ENCODE data around the gene MYL10. TPM values are rescaled to one million over a fixed set of nuclear protein-coding genes. Genes with fewer than 3 reads are reported as not detected.

Gene MYL10
- total RNA-seq, 1 experiment from 2014 or later = not detected

- RAD21 ChIA-PET (ENCODE audit: low non-redundant PET in 1 of 2, low total read pairs in 2 of 2, uncharacterized antibody in 2 of 2, unreplicated experiment in 2 of 2) = no interaction called here
- no peak overlapping the region for H3K4me2 ChIP-seq (ENCODE audit: low read length)
- POLR2A ChIA-PET = no interaction called here
- H3K9me2 ChIP-seq (ENCODE audit: insufficient read depth) = no peaks in the 10 kb centered on the region
- H3K27me3 ChIP-seq (ENCODE audit: insufficient read depth, low read length) = no peaks in the 10 kb centered on the region
- H3K4me1 ChIP-seq (ENCODE audit: control insufficient read depth in 1 of 2, insufficient read depth in 2 of 2, low read length in 2 of 2) = peaks cover 0 to 8% of the 10 kb centered on the region in 2 experiments; a peak in 2 of 4 replicates
- H3K4me3 ChIP-seq (replicated peaks in 1 of 2; ENCODE audit: low read depth in 1 of 2, low read length in 2 of 2) = no peak overlapping the region
- H3K9me3 ChIP-seq (ENCODE audit: control insufficient read depth in 1 of 2, insufficient read depth in 1 of 2, low read depth in 1 of 2, low read length in 2 of 2) = no peaks in the 10 kb centered on the region
- no TSS peak for BruUV-seq (replicated peaks)
- no peak overlapping the region for H2AFZ ChIP-seq (ENCODE audit: low read depth, low read length, poor library complexity, severe bottlenecking)
- H3K9ac ChIP-seq (ENCODE audit: low read length) = no peak overlapping the region
- DNase-seq (ENCODE audit: low read depth, low spot score) (no peak), ATAC-seq (no peak)
- H4K20me1 ChIP-seq (ENCODE audit: insufficient read depth) = no peaks in the 10 kb centered on the region
- intact Hi-C loops (cut with micrococcal nuclease) = no loop called here
- H3K36me3 ChIP-seq (ENCODE audit: control insufficient read depth in 1 of 2, insufficient read depth in 2 of 2, low read length in 2 of 2) = no peaks in the 10 kb centered on the region
- no peak for TF ChIP-seq TCF7L2 (IDR thresholded peaks at IDR 0.05; ENCODE audit: borderline replicate concordance, extremely low read depth, insufficient read depth, insufficient read length)
- no peak for TF ChIP-seq MAX (IDR thresholded peaks at IDR 0.05)
- TF ChIP-seq SP1 (IDR thresholded peaks at IDR 0.05; ENCODE audit: low read depth) = no peak
- no peak for TF ChIP-seq SRF (IDR thresholded peaks at IDR 0.05; ENCODE audit: low read depth)
- TF ChIP-seq ZBTB33 (IDR thresholded peaks at IDR 0.05; ENCODE audit: extremely low read depth, insufficient replicate concordance, low read length) = no peak
- no peak for TF ChIP-seq EZH2phosphoT487 (IDR thresholded peaks at IDR 0.05; ENCODE audit: borderline replicate concordance)
- no peak for TF ChIP-seq RAD21 (IDR thresholded peaks at IDR 0.05; ENCODE audit: low read depth)
- no peak for TF ChIP-seq EGR1 (IDR thresholded peaks at IDR 0.05; ENCODE audit: low read depth)
- TF ChIP-seq ZFX (IDR thresholded peaks at IDR 0.05) = no peak
- no peak for TF ChIP-seq POLR2AphosphoS5 (IDR thresholded peaks at IDR 0.05; ENCODE audit: low read depth, low read length)
- no peak for TF ChIP-seq EZH2 (IDR thresholded peaks at IDR 0.05)
- no peak for TF ChIP-seq POLR2A (IDR thresholded peaks at IDR 0.05; ENCODE audit: borderline replicate concordance, extremely low read depth, insufficient read depth, insufficient read length)
- no peak for TF ChIP-seq ZNF274 (IDR thresholded peaks at IDR 0.05; ENCODE audit: low read depth, low read length)
- TF ChIP-seq ATF3 (IDR thresholded peaks at IDR 0.05) = no peak
- TF ChIP-seq FOSL1 (IDR thresholded peaks at IDR 0.05; ENCODE audit: low read depth) = no peak
- TF ChIP-seq JUND (IDR thresholded peaks at IDR 0.05) = no peak
- TF ChIP-seq CTCF (IDR thresholded peaks at IDR 0.05 in 2 of 3, conservative IDR thresholded peaks at IDR 0.05 in 1 of 3; ENCODE audit: borderline replicate concordance in 1 of 3, insufficient read depth in 1 of 3, low read depth in 2 of 3, low read length in 2 of 3) = no peak
- TF ChIP-seq CEBPB (IDR thresholded peaks at IDR 0.05; ENCODE audit: low read depth) = no peak
- no peak for TF ChIP-seq YY1 (IDR thresholded peaks at IDR 0.05; ENCODE audit: extremely low read depth, insufficient replicate concordance, low read depth, low read length)
- H3K27ac ChIP-seq (ENCODE audit: low read depth, low read length) = no peak overlapping the region
- no peaks in the 10 kb centered on the region for H3K79me2 ChIP-seq (ENCODE audit: insufficient read depth, low read length)
- CTCF ChIA-PET = interaction anchor here (0.5 kb wide), 1 partner anchor 386 kb away, joined by 4 read pairs; no protein-coding TSS in a partner anchor
Observed at GRCh38 chr7:101618207-101618839, 10.8 kb downstream of the MYL10 start.
